SU-DHL-6 (cell line): ENCODE results near the gene C1QTNF1.

Source experiments
- H2AFZ ChIP-seq: fragments of 200-600 bp; sonication (generic); 2 replicates; pipeline ENCODE4 v1.6.1; 2014; ENCODE audit warnings: low read depth, mild to moderate bottlenecking, moderate library complexity, mixed read lengths, antibody characterized with exemption, low read length; ENCODE audit not compliant: severe bottlenecking
- H3F3A ChIP-seq: fragments of 200-600 bp; shearing (Covaris generic); 2 replicates; pipeline ENCODE4 v1.6.0; 2016; ENCODE audit warnings: antibody characterized with exemption, mild to moderate bottlenecking; ENCODE audit not compliant: insufficient read depth
- H3K27ac ChIP-seq: fragments of 200-600 bp; sonication (generic); 2 replicates; pipeline ENCODE4 v1.5.1; 2016; ENCODE audit warnings: low read depth, mild to moderate bottlenecking, low read length, moderate library complexity, mixed read lengths
- H3K27me3 ChIP-seq: fragments of 200-600 bp; sonication (generic), shearing (Covaris generic); 2 replicates; pipeline ENCODE4 v1.6.0; 2014; ENCODE audit warnings: mild to moderate bottlenecking, low read length
- H3K36me3 ChIP-seq: fragments of 200-600 bp; sonication (generic); 2 replicates; pipeline ENCODE4 v1.6.1; 2014; ENCODE audit warnings: mild to moderate bottlenecking, low read length, mixed read lengths
- H3K4me2 ChIP-seq: fragments of 300-600, 200-600 bp; shearing (Covaris generic), sonication (generic); 2 replicates; pipeline ENCODE4 v1.6.0; 2014; ENCODE audit warnings: low read length, low read depth, mild to moderate bottlenecking; ENCODE audit not compliant: poor library complexity, severe bottlenecking
- H3K4me3 ChIP-seq: fragments of 200-600 bp; sonication (generic); 2 replicates; pipeline ENCODE4 v1.5.1; 2014; ENCODE audit warnings: antibody characterized with exemption, low read length, mild to moderate bottlenecking, mixed read lengths; ENCODE audit not compliant: insufficient read depth, poor library complexity, severe bottlenecking
- H3K79me2 ChIP-seq: fragments of 200-600 bp; sonication (generic); 2 replicates; pipeline ENCODE4 v1.6.1; 2014; ENCODE audit warnings: mild to moderate bottlenecking, low read length, moderate library complexity; ENCODE audit not compliant: insufficient read depth
- H3K9ac ChIP-seq: fragments of 200-600 bp; sonication (generic); 2 replicates; pipeline ENCODE4 v1.7.0; 2014; ENCODE audit warnings: mild to moderate bottlenecking, low read length
- H3K9me2 ChIP-seq: fragments of 200-600 bp; sonication (generic); replicated peaks from 2 replicates; pipeline ENCODE4 v1.6.1; 2014; ENCODE audit warnings: low read length; ENCODE audit not compliant: insufficient read depth
- H3K9me3 ChIP-seq: fragments of 200-600 bp; sonication (generic); 2 replicates; pipeline ENCODE4 v1.6.1; 2014; ENCODE audit warnings: low read length, mixed read lengths; ENCODE audit not compliant: insufficient read depth
- H4K20me1 ChIP-seq: fragments of 200-600 bp; sonication (generic); 2 replicates; pipeline ENCODE4 v1.6.1; 2014; ENCODE audit warnings: low read depth, mild to moderate bottlenecking, antibody characterized with exemption, low read length, moderate library complexity, mixed read lengths
- EZH2phosphoT487 ChIP-seq: fragments of 200-600 bp; sonication (generic), shearing (Covaris generic); conservative IDR thresholded peaks from 2 replicates; pipeline ENCODE4 v1.6.1; 2018; ENCODE audit warnings: mild to moderate bottlenecking, antibody characterized with exemption, low read length, moderate library complexity, mixed read lengths
- TF ChIP-seq, protein P1 (sequence below): fragments of 200-600 bp; sonication (generic); IDR thresholded peaks from one replicate; pipeline ENCODE4 v1.5.1; 2017; ENCODE audit warnings: antibody characterized with exemption, mild to moderate bottlenecking, low read length, moderate library complexity; ENCODE audit not compliant: insufficient read depth, poor library complexity, severe bottlenecking

C1QTNF1 gene

DNA sequence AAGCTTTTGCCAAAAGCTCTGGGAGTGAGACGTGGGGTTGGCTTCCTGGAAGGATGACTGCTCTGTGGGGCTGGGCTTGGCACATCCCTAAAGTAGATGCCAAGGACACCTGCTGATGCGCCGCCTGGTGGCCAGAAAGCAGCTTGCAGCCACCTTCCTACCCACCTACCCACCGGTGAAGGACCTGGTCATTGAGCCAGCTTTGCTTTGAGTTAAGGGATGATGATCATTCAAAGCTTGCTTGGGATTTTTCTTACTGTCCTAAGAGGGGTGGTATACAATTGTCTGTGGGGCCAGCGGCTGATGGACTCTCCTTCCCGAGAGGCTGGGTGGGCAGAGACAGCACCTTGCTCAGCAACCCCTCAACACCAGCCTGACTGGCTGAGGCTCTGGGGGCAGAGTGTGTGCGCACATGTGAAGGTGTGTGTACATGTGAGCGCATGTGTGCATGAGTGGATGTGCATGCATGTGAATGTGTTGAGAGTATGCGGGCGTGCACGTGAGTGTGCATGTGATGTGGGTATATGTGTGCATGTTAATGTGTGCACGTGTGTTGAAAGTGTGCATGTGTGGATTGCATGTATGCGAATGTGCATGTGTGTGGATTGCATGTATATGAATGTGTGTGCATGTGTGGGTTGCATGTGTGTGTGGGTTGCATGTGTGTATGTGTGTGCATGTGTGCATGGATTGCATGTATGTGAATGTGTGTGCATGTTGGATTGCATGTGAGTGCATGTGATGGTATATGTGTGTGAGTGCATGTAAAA lies 18.6 kb downstream of the C1QTNF1 start:
- Histone ChIP-seq H3K9ac (no peak overlapping the region), H3F3A (no peaks in the 10 kb centered on the region), H4K20me1 (no peaks in the 10 kb centered on the region), H3K79me2 (no peaks in the 10 kb centered on the region), H3K27ac (no peak overlapping the region), H3K9me3 (no peaks in the 10 kb centered on the region), H2AFZ (no peak overlapping the region), H3K36me3 (no peaks in the 10 kb centered on the region), H3K9me2 (no peaks in the 10 kb centered on the region), H3K4me2 (no peak overlapping the region), H3K27me3 (no peaks in the 10 kb centered on the region), H3K4me3 (no peak overlapping the region)
- TF ChIP-seq, protein P1, sequence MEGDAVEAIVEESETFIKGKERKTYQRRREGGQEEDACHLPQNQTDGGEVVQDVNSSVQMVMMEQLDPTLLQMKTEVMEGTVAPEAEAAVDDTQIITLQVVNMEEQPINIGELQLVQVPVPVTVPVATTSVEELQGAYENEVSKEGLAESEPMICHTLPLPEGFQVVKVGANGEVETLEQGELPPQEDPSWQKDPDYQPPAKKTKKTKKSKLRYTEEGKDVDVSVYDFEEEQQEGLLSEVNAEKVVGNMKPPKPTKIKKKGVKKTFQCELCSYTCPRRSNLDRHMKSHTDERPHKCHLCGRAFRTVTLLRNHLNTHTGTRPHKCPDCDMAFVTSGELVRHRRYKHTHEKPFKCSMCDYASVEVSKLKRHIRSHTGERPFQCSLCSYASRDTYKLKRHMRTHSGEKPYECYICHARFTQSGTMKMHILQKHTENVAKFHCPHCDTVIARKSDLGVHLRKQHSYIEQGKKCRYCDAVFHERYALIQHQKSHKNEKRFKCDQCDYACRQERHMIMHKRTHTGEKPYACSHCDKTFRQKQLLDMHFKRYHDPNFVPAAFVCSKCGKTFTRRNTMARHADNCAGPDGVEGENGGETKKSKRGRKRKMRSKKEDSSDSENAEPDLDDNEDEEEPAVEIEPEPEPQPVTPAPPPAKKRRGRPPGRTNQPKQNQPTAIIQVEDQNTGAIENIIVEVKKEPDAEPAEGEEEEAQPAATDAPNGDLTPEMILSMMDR = peak; percentile 25
- no peak for TF ChIP-seq EZH2phosphoT487

DNA sequence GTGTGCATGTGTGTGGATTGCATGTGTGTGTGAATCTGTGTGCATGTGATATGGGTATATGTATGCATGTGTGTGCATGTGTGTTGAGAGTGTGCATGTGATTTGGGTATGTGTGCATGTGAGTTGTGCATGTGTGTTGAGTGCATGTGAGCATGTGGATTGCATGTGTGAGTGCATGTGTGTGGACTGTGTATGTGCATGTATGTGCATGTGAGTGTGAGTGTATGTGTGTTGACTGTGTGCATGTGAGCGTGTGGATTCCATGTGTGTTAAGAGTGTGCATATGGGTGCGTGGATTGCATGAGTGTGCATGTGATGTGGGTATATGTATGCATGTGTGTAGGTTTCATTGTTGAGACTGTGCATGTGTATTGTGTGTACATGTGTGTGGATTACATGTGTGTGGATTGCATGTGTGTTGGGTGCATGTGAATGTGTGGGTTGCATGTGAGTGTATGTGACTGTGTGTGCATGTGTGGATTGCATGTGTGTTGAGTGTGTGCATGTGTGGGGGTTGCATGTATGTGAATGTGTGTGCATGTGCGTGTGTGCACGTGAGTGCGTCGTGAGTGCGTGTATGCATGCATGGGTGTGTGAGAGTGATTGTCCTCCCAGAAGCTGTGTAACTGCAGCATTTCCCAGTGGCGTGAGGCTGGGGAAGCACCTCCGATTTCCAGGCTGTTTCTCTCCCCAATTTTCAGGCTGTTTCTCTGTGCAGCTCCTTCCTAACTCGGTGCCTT lies 19.4 kb downstream of the C1QTNF1 start:
- no peak overlapping the region for H3K9ac ChIP-seq
- H3K9me2 ChIP-seq = no peaks in the 10 kb centered on the region
- no peaks in the 10 kb centered on the region for H3F3A ChIP-seq
- H3K36me3 ChIP-seq = no peaks in the 10 kb centered on the region
- H4K20me1 ChIP-seq = no peaks in the 10 kb centered on the region
- TF ChIP-seq, protein P1 = no peak
- no peak for TF ChIP-seq EZH2phosphoT487
- H2AFZ ChIP-seq = no peak overlapping the region
- H3K4me2 ChIP-seq = no peak overlapping the region
- no peak overlapping the region for H3K4me3 ChIP-seq
- H3K27ac ChIP-seq = no peak overlapping the region
- H3K9me3 ChIP-seq = no peaks in the 10 kb centered on the region
- no peaks in the 10 kb centered on the region for H3K27me3 ChIP-seq
- no peaks in the 10 kb centered on the region for H3K79me2 ChIP-seq

DNA sequence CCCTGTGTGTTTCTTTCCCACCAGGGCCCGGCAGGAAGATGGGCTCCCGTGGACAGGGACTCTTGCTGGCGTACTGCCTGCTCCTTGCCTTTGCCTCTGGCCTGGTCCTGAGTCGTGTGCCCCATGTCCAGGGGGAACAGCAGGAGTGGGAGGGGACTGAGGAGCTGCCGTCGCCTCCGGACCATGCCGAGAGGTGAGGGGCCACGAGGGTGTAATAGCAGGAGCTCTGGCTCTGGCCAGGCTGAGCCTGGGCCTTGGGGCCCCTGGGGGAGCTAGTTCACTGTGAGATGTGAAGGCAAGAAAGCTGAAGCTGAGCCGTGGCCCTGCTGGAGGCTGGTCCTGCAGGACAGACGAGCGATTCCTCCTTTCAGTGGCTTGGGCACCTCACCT lies 20.0 kb downstream of the C1QTNF1 start:
- Histone ChIP-seq H3K4me3 (no peak overlapping the region), H3K9me2 (no peaks in the 10 kb centered on the region), H3K4me2 (no peak overlapping the region), H4K20me1 (no peaks in the 10 kb centered on the region), H2AFZ (no peak overlapping the region), H3K9ac (no peak overlapping the region), H3K27me3 (no peaks in the 10 kb centered on the region), H3K79me2 (no peaks in the 10 kb centered on the region), H3K27ac (no peak overlapping the region), H3K36me3 (no peaks in the 10 kb centered on the region), H3F3A (no peaks in the 10 kb centered on the region), H3K9me3 (no peaks in the 10 kb centered on the region)
- TF ChIP-seq, protein P1 = no peak
- no peak for TF ChIP-seq EZH2phosphoT487
